NCI-H2196 (cell line): ENCODE measurements around the gene NEK4.

Experiments used
- DNase-seq: peaks from one replicate; lab custom pipeline; 2025; ENCODE audit not compliant: unreplicated experiment; lab: John Stamatoyannopoulos, UW

The NEK4 gene

DNA sequence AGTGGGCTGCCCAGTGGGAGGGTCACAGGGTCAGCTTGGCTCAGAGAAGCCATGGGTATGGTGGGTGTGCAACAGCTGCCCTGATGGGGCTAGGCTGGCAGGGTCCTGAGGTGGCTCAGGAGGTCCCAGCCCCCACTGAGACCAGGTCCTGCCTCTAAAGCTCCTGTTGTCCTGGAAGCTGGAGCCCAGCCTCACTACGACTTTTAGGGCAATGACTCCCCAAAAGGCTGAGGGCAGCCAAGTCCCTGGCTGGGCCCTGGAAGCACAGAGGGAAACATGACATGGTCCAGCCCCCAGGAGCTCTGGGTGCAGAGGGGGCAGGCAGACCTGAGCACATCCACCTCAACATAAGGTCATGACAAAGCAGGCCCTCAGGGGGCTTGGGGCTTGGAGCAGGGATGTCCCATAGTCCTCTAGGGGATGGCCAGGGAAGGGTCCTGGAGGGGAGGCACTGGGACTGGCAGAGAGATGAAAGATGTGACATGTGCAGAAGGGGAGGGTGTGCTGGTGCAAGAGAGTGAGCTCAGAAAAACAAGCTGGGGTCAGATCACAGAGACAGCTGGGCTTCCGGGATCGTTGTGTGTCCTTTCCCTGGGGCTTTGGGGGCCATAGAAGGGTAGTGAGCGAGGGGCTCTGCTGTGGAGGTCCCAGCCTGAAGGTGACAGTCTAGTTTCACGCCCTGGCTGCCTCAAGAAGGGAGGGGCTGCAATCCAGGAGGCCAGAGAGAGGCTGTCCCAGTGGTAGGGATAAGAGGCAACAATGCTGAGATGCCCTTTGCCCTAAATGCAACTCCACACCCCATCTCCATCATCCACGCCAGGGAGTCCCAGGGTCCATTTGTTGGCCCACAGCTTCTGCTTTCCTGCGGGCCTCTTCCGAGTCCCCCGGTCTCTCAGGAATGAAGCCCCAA lies 23.2 kb upstream of the NEK4 start:
- DNase-seq: no peak

DNA sequence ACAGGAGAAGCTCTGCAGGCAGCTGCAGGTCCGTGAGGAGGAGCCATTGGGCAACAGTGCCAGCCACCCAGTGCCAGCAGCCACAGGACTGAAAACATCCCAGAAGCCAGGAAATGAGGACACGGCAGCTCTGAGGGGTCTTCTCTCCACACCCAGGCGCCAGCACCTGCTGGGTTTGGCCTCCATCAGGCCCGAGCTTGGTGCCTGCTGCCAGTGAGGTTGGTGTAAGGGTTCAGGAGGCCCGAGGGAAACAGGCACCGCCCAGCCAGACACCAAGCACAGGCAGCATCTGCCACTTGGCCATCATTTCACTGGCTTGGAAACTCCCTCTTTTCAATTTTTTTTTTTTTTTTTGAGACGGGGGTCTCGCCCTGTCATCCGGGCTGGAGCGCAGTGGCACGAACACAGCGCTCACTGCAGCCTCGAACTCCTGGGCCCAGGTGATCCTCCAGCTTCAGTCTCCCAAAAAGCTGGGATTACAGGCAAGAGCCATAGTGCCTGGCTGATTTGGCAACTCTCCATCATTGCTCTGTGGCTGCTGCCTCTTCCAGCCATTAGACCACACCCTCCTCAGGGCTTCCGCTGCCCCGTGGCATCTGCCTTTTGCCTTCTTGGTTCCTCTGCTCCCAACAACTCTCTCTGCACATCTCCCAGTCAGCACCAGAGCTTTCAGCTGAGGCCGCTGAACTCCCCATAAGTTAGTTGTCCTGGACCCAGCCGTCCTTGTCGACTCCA lies 22.4 kb upstream of the NEK4 start:
- DNase-seq: no peak

DNA sequence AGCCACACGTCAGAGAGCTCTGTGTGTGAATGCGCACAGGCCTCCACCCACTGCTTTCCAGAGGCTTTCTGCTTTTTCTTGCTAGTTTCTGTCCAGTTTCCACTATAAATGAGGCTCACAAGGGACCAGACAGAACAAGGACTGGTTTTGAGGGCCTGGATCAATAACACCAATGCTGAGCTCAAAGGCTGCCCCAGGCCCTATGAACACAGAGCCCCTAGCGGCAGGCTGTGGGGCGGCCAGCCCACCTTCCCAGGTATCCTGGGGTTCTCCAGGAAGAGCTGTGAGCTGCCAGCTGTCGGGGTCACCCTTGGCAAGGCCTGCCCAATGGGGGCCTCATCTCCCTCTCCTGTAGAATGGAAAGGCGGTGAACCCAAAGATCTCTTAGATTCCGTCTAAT lies 21.7 kb upstream of the NEK4 start:
- DNase-seq: no peak

DNA sequence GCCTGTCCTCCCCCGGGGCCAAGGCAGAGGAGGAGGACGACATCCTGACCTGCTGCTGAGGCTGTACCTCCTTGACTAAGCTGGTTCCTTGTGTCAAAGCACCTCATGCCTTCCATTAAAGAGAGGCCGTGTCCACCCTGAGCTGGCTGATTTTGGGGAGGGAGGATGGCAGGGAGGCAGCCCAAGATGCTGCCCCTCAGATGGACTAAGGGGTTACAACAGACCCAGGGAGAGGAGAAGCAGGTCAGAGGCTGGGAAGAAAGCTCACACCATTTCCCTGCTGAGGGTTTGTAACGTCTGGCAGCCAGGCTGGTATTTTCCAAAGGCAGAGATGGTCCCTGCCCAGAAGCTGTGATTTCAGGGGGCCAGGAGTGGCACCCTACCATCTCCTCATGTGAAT lies 21.2 kb upstream of the NEK4 start:
- no peak for DNase-seq

DNA sequence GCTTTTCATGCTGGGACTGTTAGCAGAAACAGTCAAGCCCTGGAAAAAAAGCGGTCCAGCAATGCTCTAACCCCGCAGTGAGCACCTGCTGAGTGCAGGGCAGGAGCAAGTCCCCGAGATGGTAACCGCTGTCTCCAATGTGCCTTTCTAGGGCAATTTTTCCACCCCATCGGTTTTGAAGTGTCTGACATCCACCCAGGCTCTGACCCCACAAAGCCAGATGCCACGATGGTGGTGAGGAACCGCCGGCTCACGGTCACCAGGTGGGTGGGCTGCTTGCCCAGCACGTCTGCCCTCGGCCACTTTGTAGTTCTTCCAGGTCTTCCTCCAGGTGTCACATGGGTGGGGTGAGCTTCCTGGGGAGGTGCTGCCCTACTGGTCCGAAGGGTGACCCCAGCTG lies 20.6 kb upstream of the NEK4 start:
- DNase-seq: no peak

DNA sequence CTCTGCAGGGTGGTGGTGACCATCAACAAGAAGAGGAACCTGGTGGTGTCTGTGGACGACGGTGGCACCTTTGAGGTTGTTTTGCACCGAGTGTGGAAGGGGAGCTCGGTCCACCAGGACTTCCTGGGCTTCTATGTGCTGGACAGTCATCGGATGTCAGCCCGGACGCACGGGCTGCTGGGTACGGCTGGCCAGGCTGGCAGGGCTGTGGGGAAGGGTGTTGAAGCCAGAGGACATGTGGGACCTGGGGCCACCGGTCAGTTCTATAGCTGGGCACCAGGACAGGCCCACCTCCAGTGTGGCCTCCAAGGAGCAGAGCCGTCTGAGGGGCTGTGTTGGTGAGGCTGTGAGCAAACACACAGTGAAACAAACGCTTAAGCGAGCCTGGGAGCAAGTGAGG lies 20.0 kb upstream of the NEK4 start:
- DNase-seq: no peak

DNA sequence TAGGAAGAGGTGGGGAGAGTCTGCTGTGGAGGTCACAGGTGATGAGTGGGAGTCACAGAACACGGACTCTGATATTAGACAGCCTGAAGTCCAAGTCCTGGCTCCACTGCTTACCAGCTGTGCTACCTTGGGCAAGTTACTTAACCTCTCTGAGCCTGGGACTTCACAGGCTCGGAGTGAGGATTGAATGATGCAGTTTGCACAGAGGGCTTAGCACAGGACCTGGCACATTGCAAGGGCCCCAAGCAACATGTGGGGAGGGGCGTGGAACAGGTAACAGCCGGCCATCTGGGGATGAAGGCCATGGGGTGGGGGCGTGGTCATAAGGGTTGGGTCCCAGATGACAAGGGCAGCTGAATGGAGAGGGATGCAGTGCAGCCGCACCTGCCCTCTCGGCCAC lies 19.6 kb upstream of the NEK4 start:
- no peak for DNase-seq

DNA sequence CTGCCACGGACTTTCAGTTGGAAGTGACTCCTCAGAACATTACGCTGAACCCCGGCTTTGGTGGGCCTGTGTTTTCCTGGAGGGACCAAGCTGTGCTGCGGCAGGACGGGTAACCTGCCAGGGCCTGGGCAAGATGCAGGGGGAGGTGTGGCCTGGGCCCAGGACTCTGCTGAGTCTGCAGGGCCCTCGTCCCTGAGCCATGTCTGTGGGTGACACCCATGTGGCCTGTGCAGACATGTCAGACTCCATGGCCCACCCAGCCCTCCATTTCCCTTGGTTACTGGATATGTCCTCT lies 19.0 kb upstream of the NEK4 start:
- no peak for DNase-seq

DNA sequence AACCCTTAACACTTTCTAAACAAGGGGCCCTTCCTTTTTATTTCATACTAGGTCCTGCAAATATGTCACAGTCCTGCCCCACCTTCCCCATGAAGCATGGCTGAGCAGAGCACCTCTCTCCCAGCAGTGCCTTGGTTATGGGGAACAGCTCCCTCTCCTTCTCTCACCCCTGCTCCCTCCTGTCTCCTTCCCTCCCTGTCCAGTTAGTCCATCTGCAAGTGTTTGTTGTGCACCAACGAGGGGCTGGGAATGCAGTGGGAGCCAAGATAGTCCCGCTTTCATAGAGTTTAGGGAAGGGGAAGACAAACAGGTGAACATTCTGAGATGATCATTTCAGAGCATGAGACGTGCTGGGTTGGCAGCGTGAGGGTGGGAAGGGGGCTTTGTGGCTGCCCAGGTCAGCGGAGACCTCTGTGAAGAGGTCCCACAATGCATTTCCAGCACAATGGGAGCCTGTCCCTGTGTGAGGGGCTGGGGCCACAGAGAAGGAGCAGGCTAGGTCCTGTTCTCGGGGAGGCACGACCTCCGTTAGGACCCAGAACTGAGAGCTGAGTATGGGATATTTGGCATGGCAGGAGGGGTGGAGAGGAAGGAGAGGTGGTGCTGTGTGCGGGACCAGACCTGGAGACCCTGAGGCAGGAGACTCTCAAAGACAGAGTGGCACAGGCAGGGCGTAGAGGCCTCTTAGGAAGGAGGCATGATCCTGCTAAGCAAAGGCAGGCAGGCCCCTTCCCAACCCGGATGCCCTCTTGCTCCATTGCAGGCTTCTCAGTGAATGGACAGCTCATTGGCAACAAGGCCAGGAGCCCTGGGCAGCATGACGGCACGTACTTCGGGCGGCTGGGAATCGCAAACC lies 18.4 kb upstream of the NEK4 start:
- DNase-seq: no peak

DNA sequence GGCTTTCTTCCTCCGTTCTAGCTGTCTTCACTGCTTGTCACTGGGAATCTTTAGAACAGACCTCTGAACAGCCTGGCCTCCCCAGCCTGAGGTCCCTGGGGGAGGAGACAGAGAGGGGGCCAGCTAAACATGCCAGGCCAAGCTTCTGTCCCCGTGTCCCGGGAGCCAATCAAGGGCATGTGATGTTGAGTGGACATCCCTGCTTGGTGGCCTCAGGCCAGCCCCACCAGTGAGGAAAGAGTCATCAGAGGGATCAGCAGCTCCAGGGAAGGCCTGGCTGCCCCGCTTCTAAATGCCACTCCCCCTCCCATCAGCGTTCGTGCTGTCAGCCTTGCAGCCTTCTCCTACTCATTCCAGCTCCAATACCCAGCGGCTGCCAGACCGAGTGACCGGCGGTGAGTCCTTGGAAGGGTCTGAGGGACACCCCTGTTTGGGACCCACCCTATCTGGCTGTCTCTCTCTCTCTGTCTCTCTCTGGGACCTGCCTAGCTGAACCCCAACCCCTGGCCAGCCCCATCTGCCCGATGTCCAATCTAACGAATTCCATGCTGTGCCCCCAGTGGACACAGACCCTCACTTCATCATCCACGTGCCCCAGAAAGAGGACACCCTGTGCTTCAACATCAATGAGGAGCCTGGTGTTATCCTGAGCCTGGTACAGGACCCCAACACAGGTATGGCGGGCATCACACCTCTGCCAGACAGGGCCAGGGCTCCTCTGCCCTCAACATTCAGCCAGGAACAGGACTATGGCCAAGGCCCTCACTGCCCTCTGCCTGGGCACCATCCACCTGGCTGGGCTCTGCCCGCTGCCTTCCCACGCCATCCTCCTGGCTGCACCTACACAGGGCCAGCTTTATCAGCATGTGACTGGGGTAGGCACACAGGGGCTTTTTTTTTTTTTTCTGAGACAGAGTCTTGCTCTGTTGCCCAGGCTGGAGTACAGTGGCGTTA lies 17.2 kb upstream of the NEK4 start:
- no peak for DNase-seq

DNA sequence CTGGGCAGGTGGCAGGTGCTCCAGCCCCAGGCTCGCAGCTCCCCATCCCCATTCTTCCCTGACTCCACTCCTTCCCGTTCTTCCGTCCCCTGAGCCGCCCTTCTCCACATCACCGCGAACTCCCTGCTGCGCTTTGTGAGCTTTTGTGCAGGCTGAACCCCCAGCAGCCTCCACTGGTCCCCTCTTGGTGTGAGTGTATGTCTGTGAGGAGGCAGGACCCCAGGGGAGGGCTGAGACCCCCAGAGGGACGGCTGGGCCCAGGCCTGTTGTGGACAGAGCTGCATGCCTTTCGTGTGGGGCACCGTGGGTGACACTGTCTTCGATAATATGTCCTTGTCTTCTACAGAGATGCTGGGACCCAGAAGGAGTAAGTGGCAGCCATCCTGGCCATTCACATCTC lies 16.5 kb upstream of the NEK4 start:
- no peak for DNase-seq

DNA sequence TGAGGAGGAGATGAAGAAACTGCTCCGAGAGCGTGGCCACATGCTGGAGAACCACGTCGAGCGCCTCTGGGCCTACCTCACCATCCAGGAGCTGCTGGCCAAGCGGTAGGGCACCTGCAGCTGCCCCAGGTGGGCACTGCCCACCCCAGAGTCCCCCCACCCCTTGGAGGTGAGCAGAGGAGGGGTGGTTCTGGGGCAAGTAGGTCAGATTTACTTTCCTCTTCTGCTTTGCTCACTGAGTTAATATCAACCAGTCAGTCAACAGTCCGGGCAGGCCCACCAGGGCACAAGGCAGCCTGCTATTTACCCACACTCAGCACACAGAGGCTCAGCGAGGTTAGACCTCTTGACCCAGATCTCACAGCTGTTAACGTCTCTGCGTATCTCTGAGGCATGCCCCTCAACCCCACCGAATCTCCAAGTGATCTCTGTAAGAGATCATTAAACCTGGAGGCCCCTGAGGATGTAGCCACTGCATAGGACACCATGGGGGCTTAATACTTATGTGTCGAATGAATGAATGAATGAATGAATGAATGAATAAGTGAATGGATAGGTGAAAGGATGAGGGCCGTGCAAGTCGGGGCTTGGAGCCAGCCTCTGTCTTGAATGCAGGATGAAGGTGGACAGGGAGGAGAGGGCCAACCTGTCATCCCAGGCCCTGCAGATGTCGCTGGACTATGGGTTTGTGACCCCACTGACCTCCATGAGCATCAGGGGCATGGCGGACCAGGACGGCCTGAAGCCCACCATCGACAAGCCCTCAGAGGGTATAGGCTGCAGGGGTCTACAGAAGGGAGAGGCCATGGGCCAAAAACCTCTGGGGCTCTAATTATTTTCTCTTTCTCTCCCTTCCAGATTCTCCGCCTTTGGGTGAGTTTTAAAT lies 15.8 kb upstream of the NEK4 start:
- DNase-seq: no peak

DNA sequence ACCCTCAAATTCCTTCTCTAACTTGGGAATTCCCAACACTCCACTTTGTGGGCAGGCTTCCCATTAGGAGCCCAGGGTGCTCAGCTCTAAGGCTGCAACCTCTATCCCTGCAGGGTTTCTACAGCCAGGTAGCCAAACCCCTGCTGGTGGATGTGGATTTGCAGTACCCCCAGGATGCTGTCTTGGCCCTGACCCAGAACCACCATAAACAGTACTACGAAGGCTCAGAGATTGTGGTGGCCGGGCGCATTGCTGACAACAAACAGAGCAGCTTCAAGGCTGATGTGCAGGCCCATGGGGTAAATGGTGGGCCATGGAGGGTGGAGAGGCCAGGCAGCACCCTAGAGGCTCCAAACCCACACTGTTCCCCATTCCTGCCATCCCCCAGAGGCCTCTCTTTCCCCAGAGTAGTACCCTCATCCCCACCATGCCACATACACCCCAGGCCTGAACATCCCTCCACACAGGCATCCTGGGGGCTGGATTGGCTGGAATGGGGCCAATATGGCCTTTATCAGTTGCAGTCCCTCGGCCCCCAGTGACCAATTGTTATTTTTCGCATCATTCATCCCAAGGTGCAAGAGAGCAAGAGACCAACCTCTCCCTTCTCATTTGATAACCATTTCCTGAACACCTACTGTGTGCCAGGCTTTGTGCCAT lies 14.3 kb upstream of the NEK4 start:
- no peak for DNase-seq

DNA sequence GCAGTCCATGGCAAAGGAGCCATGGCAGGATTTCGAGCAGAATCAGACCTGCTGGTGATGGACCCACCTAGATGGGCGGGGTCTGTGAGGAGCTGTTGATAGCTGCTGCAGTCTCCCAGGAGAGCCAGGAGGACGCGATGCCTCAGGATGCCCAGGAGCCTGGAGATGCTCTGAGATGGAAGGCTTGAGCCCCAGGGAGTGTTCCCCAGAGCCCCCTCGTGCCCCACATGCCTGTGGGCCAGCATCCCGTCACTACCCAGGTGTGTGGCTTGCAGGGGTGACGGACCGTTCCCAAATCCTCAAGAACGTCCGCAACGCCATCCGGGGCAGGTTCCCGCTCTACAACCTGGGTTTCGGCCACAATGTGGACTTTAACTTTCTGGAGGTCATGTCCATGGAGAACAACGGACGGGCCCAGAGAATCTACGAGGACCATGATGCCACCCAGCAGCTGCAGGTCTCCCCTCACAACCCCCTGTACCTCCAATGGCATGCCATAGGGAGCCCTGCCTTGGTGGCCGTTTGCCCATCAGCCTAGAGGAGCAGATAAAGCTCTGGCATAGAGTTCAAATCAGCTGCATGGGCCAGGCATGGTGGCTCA lies 13.4 kb upstream of the NEK4 start:
- no peak for DNase-seq

DNA sequence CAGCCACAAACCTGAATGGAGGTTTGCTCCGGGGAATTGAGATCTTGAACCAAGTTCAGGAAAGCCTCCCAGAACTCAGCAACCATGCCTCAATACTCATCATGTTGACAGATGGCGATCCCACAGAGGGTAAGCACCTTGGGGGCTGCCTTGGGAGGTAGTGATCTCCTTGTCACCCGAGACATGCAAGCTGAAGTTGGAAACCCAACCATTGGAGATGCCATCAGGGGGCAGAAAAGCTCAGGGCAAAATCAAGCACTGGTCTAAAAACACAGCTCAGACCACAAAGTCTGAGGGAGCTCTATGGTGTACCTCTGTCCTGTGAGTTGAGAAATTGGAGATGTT lies 12.4 kb upstream of the NEK4 start:
- no peak for DNase-seq

DNA sequence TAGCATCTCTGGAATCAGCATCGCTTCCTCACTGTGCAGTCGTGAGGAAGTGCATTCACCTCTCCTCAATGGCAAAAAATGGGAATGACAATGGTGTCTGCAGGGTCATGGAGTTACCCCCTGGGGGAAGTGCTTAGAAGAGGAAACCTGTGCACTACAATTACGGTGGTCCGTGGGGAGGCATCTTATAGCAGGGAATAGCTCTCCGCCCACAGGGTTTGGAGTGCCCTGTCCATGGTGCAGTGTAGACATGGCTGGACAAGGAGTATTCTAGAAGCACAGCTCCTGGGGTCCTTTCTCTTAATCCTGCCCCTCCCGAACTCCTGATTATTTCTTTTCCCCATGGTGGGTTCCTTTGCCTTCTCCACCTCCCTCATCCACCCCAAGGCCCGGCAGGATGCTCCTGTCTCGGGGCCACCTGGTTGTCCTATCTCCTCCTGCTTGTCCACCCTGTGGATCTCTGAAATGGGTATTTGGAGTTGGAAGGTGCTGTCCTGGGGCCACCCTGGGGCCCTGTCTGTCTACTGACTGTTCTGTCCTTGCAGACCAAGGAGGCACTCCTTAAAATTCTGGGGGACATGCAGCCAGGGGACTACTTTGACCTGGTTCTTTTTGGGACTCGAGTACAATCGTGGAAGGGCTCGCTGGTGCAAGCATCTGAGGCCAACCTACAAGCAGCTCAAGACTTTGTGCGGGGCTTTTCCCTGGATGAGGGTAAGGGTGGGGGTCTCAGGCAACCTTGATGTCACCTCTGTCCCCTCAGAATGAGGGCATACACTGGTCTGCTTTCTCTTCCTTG lies 11.9 kb upstream of the NEK4 start:
- DNase-seq: no peak

DNA sequence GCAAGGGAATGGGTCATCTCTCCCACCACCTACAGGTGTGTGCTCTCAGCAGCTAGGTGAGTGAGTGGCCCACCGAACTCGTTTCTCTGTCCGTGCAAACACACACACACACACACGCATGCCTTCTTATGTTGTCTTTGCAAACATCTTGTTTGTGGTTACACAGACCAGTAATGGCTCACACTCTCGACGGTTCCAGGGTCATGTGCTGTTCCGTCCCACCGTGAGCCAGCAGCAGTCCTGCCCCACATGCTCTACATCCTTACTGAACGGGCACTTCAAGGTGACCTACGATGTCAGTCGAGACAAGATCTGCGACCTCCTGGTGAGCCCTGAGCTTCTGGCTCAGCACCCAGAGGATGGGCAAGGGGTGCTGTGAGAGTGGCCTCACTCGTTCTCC lies 11.0 kb upstream of the NEK4 start:
- no peak for DNase-seq
